Measurements from ENCODE around the gene IFT122. TPM values are rescaled to one million over a fixed set of nuclear protein-coding genes. Genes with fewer than 3 reads are reported as not detected.

IFT122 gene
- total RNA-seq, 1 experiment from 2014 or later: 30.0 TPM

DNA sequence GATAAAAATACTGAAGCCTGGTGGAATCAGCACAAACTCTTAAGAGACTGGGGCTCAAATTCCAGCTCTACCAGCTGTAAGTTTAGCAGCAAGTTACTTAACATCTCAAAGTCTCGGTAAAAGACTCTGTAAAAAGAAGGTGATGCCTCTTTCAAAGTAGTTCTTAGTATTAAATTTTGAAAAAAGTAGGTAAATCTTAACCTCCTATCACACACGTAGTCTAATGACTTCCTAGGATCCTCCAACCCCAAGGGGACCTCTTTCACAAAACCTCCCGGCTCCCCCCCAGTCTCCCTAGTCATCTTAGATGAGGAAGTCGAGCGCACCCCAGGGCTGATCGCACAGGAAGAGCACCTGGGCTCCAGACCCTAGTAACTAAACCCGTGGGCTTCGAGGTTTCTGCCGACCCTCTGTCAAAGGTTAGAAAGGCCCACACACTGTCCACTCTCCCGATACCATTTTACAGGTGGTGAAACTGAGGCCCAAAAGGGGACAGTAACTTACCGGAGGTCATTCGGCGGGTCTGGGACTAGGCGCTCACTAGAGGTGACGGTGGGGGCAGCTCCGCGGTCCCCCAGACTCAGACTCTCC lies 703 bp upstream of the IFT122 start:
- Mint-ChIP-seq H3K4me1 (ENCODE audit: low read depth, unreplicated experiment) (peaks cover 35% of the 10 kb centered on the region), H3K27ac (ENCODE audit: unreplicated experiment) (peak overlapping the region; percentile 96), H3K9me3 (ENCODE audit: unreplicated experiment) (no peaks in the 10 kb centered on the region), H3K4me3 (ENCODE audit: unreplicated experiment) (peak overlapping the region; percentile 90), H3K27me3 (ENCODE audit: insufficient read depth, unreplicated experiment) (no peaks in the 10 kb centered on the region), H3K36me3 (ENCODE audit: insufficient read depth, unreplicated experiment) (peaks cover 43% of the 10 kb centered on the region)
- Histone ChIP-seq H3K4me3 (ENCODE audit: low read depth, low read length) (peak overlapping the region; percentile 89), H3K36me3 (ENCODE audit: control insufficient read depth, insufficient read depth, low read length) (no peaks in the 10 kb centered on the region), H3K9me3 (no peaks in the 10 kb centered on the region), H3K27me3 (replicated peaks; ENCODE audit: control insufficient read depth, insufficient read depth, low read length) (no peaks in the 10 kb centered on the region), H3K4me1 (peaks cover 14% of the 10 kb centered on the region)
- ChIA-PET CTCF (interaction anchor here (0.6 to 1.8 kb wide), 5 partner anchors 8 to 454 kb away, joined by 3 to 7 read pairs (median 3); no protein-coding TSS in a partner anchor), POLR2A (interaction anchor here (0.7 to 1.3 kb wide), 7 partner anchors 10 to 187 kb away, joined by 3 to 10 read pairs (median 5); partner anchors contain the start of gene EFCAB12)
- TF ChIP-seq, protein P1, sequence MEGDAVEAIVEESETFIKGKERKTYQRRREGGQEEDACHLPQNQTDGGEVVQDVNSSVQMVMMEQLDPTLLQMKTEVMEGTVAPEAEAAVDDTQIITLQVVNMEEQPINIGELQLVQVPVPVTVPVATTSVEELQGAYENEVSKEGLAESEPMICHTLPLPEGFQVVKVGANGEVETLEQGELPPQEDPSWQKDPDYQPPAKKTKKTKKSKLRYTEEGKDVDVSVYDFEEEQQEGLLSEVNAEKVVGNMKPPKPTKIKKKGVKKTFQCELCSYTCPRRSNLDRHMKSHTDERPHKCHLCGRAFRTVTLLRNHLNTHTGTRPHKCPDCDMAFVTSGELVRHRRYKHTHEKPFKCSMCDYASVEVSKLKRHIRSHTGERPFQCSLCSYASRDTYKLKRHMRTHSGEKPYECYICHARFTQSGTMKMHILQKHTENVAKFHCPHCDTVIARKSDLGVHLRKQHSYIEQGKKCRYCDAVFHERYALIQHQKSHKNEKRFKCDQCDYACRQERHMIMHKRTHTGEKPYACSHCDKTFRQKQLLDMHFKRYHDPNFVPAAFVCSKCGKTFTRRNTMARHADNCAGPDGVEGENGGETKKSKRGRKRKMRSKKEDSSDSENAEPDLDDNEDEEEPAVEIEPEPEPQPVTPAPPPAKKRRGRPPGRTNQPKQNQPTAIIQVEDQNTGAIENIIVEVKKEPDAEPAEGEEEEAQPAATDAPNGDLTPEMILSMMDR (IDR thresholded peaks at IDR 0.05; ENCODE audit: insufficient read depth in 1 of 2, low read depth in 1 of 2, low read length in 1 of 2, severe bottlenecking in 1 of 2, unreplicated experiment in 1 of 2): no peak
- intact Hi-C loops (cut with micrococcal nuclease; ENCODE audit: unreplicated experiment): loop anchor here (5.0 kb wide), 1 partner anchor 57 kb away; no protein-coding TSS in a partner anchor
- DNase-seq: no peak
- BruUV-seq (replicated peaks): TSS peak; percentile 56

DNA sequence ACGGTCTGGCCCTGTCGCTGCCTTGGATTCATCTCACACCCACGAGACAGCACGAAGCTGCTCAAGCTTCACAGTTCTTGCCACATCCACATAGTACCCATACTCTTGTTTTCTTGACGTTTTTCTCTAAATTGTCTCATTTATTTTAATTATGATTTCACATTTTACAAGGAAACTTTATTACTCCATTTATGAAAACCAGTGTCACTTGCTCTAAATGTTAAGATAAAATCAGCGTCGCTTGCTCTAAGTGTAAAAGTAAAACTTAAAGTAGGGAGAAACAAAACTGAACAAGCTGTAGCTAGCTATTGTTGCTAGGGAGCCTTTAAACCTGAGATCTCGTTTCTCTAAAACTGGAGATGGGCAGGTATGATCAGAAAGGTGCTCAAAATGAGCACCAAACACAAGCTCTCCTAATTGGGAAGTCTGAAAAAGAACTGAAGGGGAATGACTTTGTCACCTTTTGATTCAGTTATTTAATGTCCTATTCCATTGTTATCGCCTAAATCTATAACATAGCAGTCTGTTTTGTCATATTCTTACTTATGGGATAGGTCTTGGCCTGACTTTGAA lies 680 bp downstream of the IFT122 start:
- Mint-ChIP-seq H3K9me3 (ENCODE audit: unreplicated experiment) (no peaks in the 10 kb centered on the region), H3K4me3 (ENCODE audit: unreplicated experiment) (peak overlapping the region; percentile 90), H3K4me1 (ENCODE audit: low read depth, unreplicated experiment) (peaks cover 33% of the 10 kb centered on the region), H3K27ac (ENCODE audit: unreplicated experiment) (peak overlapping the region; percentile 96), H3K27me3 (ENCODE audit: insufficient read depth, unreplicated experiment) (no peaks in the 10 kb centered on the region), H3K36me3 (ENCODE audit: insufficient read depth, unreplicated experiment) (peaks cover 42% of the 10 kb centered on the region)
- ChIA-PET POLR2A (interaction anchor here (0.7 to 1.3 kb wide), 3 partner anchors 11 to 41 kb away, joined by 3 to 5 read pairs (median 5); no protein-coding TSS in a partner anchor), CTCF (interaction anchor here (0.6 to 1.8 kb wide), 4 partner anchors 19 to 369 kb away, joined by 3 to 7 read pairs (median 6); no protein-coding TSS in a partner anchor)
- Histone ChIP-seq H3K4me3 (ENCODE audit: low read depth, low read length) (peak overlapping the region; percentile 89), H3K36me3 (ENCODE audit: control insufficient read depth, insufficient read depth, low read length) (no peaks in the 10 kb centered on the region), H3K4me1 (peaks cover 27% of the 10 kb centered on the region), H3K27me3 (replicated peaks; ENCODE audit: control insufficient read depth, insufficient read depth, low read length) (no peaks in the 10 kb centered on the region), H3K9me3 (no peaks in the 10 kb centered on the region)
- intact Hi-C loops (cut with micrococcal nuclease; ENCODE audit: unreplicated experiment): loop anchor here (1.0 kb wide), 1 partner anchor 41 kb away; no protein-coding TSS in a partner anchor
- TSS peak; percentile 47 for BruUV-seq (replicated peaks)
- TF ChIP-seq, protein P1 (IDR thresholded peaks at IDR 0.05; ENCODE audit: insufficient read depth in 1 of 2, low read depth in 1 of 2, low read length in 1 of 2, severe bottlenecking in 1 of 2, unreplicated experiment in 1 of 2): no peak
- DNase-seq: no peak

DNA sequence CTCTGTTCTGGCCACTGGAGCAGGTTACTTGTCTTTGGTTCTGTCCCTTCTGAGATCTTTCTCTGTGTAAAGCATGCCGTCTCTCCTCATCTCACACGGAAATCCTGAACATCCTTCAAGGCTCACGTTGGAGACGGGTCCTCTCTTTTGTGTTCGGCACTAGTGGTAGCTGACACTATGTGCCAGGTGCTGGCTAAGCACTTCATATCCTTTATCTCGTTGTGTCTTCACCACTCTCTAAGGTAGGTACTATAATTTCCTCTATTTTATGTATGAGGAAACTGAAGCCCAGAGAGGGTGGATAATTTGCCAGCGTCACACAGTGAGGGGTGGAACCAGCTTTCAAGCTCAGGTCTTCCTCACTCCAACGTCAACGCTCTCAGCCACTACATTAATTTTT lies 1.2 kb downstream of the IFT122 start:
- intact Hi-C loops (cut with micrococcal nuclease; ENCODE audit: unreplicated experiment): no loop called here
- Histone ChIP-seq H3K9me3 (no peaks in the 10 kb centered on the region), H3K4me1 (peaks cover 32% of the 10 kb centered on the region), H3K27me3 (replicated peaks; ENCODE audit: control insufficient read depth, insufficient read depth, low read length) (no peaks in the 10 kb centered on the region), H3K4me3 (ENCODE audit: low read depth, low read length) (peak overlapping the region; percentile 89; the same call in 1 of the 2 replicates), H3K36me3 (ENCODE audit: control insufficient read depth, insufficient read depth, low read length) (no peaks in the 10 kb centered on the region)
- DNase-seq: no peak
- Mint-ChIP-seq H3K36me3 (ENCODE audit: insufficient read depth, unreplicated experiment) (peaks cover 37% of the 10 kb centered on the region), H3K4me3 (ENCODE audit: unreplicated experiment) (peak overlapping the region; percentile 90), H3K27ac (ENCODE audit: unreplicated experiment) (peak overlapping the region; percentile 96), H3K4me1 (ENCODE audit: low read depth, unreplicated experiment) (peaks cover 37% of the 10 kb centered on the region), H3K9me3 (ENCODE audit: unreplicated experiment) (no peaks in the 10 kb centered on the region), H3K27me3 (ENCODE audit: insufficient read depth, unreplicated experiment) (no peaks in the 10 kb centered on the region)
- TF ChIP-seq, protein P1 (IDR thresholded peaks at IDR 0.05; ENCODE audit: insufficient read depth in 1 of 2, low read depth in 1 of 2, low read length in 1 of 2, severe bottlenecking in 1 of 2, unreplicated experiment in 1 of 2): no peak
- BruUV-seq (replicated peaks): no TSS peak
- ChIA-PET POLR2A (interaction anchor here (0.6 to 0.7 kb wide), 2 partner anchors 11 to 41 kb away, joined by 3 to 4 read pairs; no protein-coding TSS in a partner anchor), CTCF (interaction anchor here (0.7 kb wide), 1 partner anchor 19 kb away, joined by 3 read pairs; no protein-coding TSS in a partner anchor)
